Endothelial cell of umbilical vein (primary cell): Measurements from ENCODE around the gene RPL31. TPM values are rescaled to one million over a fixed set of nuclear protein-coding genes. Genes with fewer than 3 reads are reported as not detected.

Source experiments
- BruUV-seq: library from RNA; stranded (reverse); fragments of 400-500 nt; replicated peaks from 2 replicates; lab custom pipeline; 2021; lab: Mats Ljungman, UMichigan
- CTCF ChIA-PET: fragments of 300-600, 350-600 bp; sonication (Branson Sonifier 250); formaldehyde crosslinking; loops from one replicate; lab custom pipeline; 2021; ENCODE audit warnings: antibody characterized with exemption, inconsistent platforms; lab: Charles Lee
- POLR2A ChIA-PET: fragments of 300-600, 350-600 bp; sonication (Branson Sonifier 250); formaldehyde crosslinking; loops from one replicate; lab custom pipeline; 2021; ENCODE audit warnings: antibody characterized with exemption, inconsistent platforms; lab: Charles Lee
- DNase-seq: peaks from one replicate; pipeline ENCODE4 v3.0.0-alpha.2; 2011; ENCODE audit warnings: low read depth, low spot score
- FAIRE-seq: peaks from 2 replicates; lab custom pipeline; 2011; peaks lifted over from hg19 to GRCh38; lab: Jason Lieb, UNC
- H2AFZ ChIP-seq: 2 replicates; pipeline ENCODE4 v1.6.0; 2012; ENCODE audit warnings: low read depth, low read length, control low read depth, inconsistent platforms
- H3K27ac ChIP-seq: 2 replicates; pipeline ENCODE4 v1.5.1; 2011; ENCODE audit warnings: low read depth, mild to moderate bottlenecking, control low read depth, low read length, moderate library complexity; ENCODE audit not compliant: insufficient read depth
- H3K27me3 ChIP-seq, 2 experiments: 2 replicates each; pipeline versions ENCODE4 v1.6.0 to v1.6.1; 2011; ENCODE audit warnings: low read length in 2 of 2, mixed read lengths in 1 of 2; ENCODE audit not compliant: control insufficient read depth in 2 of 2, insufficient read depth in 2 of 2
- H3K36me3 ChIP-seq, 2 experiments: 2 replicates in 1 of 2; 3 replicates in 1 of 2; pipeline ENCODE4 v1.5.1; 2011; ENCODE audit warnings: low read length in 2 of 2, mild to moderate bottlenecking in 1 of 2, moderate library complexity in 1 of 2; ENCODE audit not compliant: control insufficient read depth in 2 of 2, insufficient read depth in 2 of 2; ENCODE audit errors: extremely low read depth in 1 of 2
- H3K4me1 ChIP-seq: 3 replicates; pipeline ENCODE4 v1.5.1; 2011; ENCODE audit warnings: mild to moderate bottlenecking, low read length; ENCODE audit not compliant: control insufficient read depth, insufficient read depth; ENCODE audit errors: extremely low read depth
- H3K4me2 ChIP-seq: 2 replicates; pipeline ENCODE4 v1.6.1; 2011; ENCODE audit warnings: low read length, control low read depth, mixed read lengths; ENCODE audit not compliant: insufficient read depth
- H3K4me3 ChIP-seq, 3 experiments: fragments of 200-600 bp in 1 of 3; sonication (generic), shearing (Covaris generic) in 1 of 3; replicated peaks in 1 of 3; 2 replicates each; pipeline ENCODE4 v1.5.1; 2011 to 2016; ENCODE audit warnings: control low read depth in 3 of 3, low read length in 3 of 3, mild to moderate bottlenecking in 2 of 3, inconsistent platforms in 1 of 3, low read depth in 1 of 3, moderate library complexity in 1 of 3; ENCODE audit not compliant: insufficient read depth in 1 of 3
- H3K79me2 ChIP-seq: 2 replicates; pipeline ENCODE4 v1.6.0; 2012; ENCODE audit warnings: low read length, inconsistent platforms; ENCODE audit not compliant: control insufficient read depth, insufficient read depth
- H3K9ac ChIP-seq: replicated peaks from 2 replicates; pipeline ENCODE3; 2011; ENCODE audit warnings: low read length, control low read depth; ENCODE audit not compliant: insufficient read depth; ENCODE audit errors: extremely low read depth
- H3K9me1 ChIP-seq: replicated peaks from 3 replicates; pipeline ENCODE4 v1.6.0; 2011; ENCODE audit warnings: mild to moderate bottlenecking, low read length; ENCODE audit not compliant: control insufficient read depth, insufficient read depth; ENCODE audit errors: extremely low read depth
- H3K9me3 ChIP-seq: replicated peaks from 2 replicates; pipeline ENCODE4 v1.5.1; 2012; ENCODE audit warnings: low read length, inconsistent platforms; ENCODE audit not compliant: control insufficient read depth, insufficient read depth
- H4K20me1 ChIP-seq: replicated peaks from 2 replicates; pipeline ENCODE3; 2011; ENCODE audit warnings: mild to moderate bottlenecking, low read length; ENCODE audit not compliant: control insufficient read depth, insufficient read depth; ENCODE audit errors: extremely low read depth
- EZH2 ChIP-seq: IDR thresholded peaks from 2 replicates; pipeline ENCODE4 v1.6.1; 2012; ENCODE audit warnings: borderline replicate concordance, low read depth, mild to moderate bottlenecking, moderate library complexity, low read length, inconsistent platforms; ENCODE audit not compliant: severe bottlenecking
- FOS ChIP-seq: IDR thresholded peaks from 2 replicates; pipeline ENCODE4 v1.6.1; 2011; ENCODE audit warnings: mild to moderate bottlenecking, low read length, moderate library complexity, borderline replicate concordance; ENCODE audit not compliant: insufficient read depth
- GATA2 ChIP-seq: IDR thresholded peaks from 2 replicates; pipeline ENCODE4 v1.7.0; 2011; ENCODE audit warnings: low read depth, mild to moderate bottlenecking, moderate library complexity, mixed read lengths, low read length; ENCODE audit not compliant: insufficient read length, insufficient read depth
- JUN ChIP-seq: IDR thresholded peaks from 2 replicates; pipeline ENCODE4 v1.6.1; 2011; ENCODE audit warnings: borderline replicate concordance, low read depth; ENCODE audit not compliant: insufficient read length, insufficient read depth
- MYC ChIP-seq: IDR thresholded peaks from one replicate; pipeline ENCODE4 v1.6.1; 2011; ENCODE audit warnings: mild to moderate bottlenecking, low read depth, low read length
- POLR2A ChIP-seq: IDR thresholded peaks from 2 replicates; pipeline ENCODE4 v1.6.1; 2012; ENCODE audit warnings: low read depth, mild to moderate bottlenecking, control low read depth, low read length
- POLR2AphosphoS5 ChIP-seq: IDR thresholded peaks from 2 replicates; pipeline ENCODE4 v1.6.1; 2012; ENCODE audit warnings: low read depth, mild to moderate bottlenecking, control low read depth, low read length, moderate library complexity; ENCODE audit not compliant: insufficient read depth
- dilution Hi-C: fragments of 300-500 bp; cut with MboI; formaldehyde crosslinking; loops from one replicate; pipeline ENCODE4 v1.15.0; 2019; ENCODE audit warnings: low sequenced_read_pairs; ENCODE audit not compliant: extremely low pct_ligation_motif_present
- intact Hi-C: fragments of 100-400 bp; cut with micrococcal nuclease; formaldehyde crosslinking; loops from one replicate; pipeline ENCODE4 v1.10.0; 2022
- polyA plus RNA-seq, 4 experiments: library from polyadenylated mRNA; depleted of rRNA in 3 of 4; stranded (reverse) in 3 of 4; unstranded in 1 of 4; fragments of >200 nt; gene quantifications; 2 replicates each; pipeline versions ENCODE4 v1.2.1 to v1.2.3, GENCODE V29; 2011 to 2012; ENCODE audit warnings: missing spikeins in 1 of 4
- total RNA-seq: library from RNA; stranded (reverse); gene quantifications from 2 replicates; pipeline ENCODE4 v1.2.3, GENCODE V29; 2021
- TF ChIP-seq, protein P1 (sequence below), 2 donors: IDR thresholded peaks; 1 replicate in 1 of 2; 2 replicates in 1 of 2; pipeline ENCODE4 v1.5.1; 2011; ENCODE audit warnings: low read length in 2 of 2, mild to moderate bottlenecking in 2 of 2, moderate library complexity in 2 of 2, control low read depth in 1 of 2, inconsistent platforms in 1 of 2, low read depth in 1 of 2; ENCODE audit not compliant: insufficient read depth in 1 of 2; ENCODE audit errors: extremely low read depth in 1 of 2
- TF ChIP-seq, protein P2 (sequence below): IDR thresholded peaks from 2 replicates; pipeline ENCODE4 v1.6.1; 2011; ENCODE audit not compliant: insufficient read depth, insufficient read length

Gene RPL31
- total and polyA plus RNA-seq, 2 donors (not counting 3 experiments of a cell fraction or from before 2014, with no cell fraction given), result 1,137 to 1,355 TPM

DNA sequence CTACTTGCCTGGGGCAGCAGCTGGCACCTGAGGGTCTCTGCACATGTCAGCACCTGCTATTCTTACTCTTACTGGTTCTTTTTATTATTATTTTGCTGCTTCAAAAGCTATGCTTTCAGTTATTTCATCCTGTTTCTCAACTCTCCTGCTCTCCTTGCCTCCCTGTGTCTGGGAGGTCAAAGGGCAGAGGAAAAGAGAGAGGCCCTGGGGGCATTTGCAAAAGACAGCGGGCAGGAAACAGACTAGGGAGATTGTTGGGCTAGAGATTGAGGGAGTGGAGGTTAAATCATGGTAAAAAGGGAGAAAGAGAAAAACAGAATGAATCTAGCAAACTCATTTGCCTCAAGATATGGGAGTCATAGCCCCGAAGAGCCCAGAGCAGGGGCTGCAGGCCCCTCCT lies 21.1 kb upstream of the RPL31 start:
- Histone ChIP-seq H4K20me1 (no peaks in the 10 kb centered on the region), H3K4me3 (no peak overlapping the region), H2AFZ (no peak overlapping the region), H3K9ac (no peak overlapping the region), H3K27ac (no peak overlapping the region), H3K4me1 (peaks cover 18% of the 10 kb centered on the region), H3K4me2 (no peak overlapping the region), H3K9me3 (no peaks in the 10 kb centered on the region), H3K9me1 (no peaks in the 10 kb centered on the region), H3K79me2 (no peaks in the 10 kb centered on the region), H3K36me3 (peaks cover 3 to 24% of the 10 kb centered on the region in 2 experiments), H3K27me3 (no peaks in the 10 kb centered on the region)
- TF ChIP-seq, protein P1, sequence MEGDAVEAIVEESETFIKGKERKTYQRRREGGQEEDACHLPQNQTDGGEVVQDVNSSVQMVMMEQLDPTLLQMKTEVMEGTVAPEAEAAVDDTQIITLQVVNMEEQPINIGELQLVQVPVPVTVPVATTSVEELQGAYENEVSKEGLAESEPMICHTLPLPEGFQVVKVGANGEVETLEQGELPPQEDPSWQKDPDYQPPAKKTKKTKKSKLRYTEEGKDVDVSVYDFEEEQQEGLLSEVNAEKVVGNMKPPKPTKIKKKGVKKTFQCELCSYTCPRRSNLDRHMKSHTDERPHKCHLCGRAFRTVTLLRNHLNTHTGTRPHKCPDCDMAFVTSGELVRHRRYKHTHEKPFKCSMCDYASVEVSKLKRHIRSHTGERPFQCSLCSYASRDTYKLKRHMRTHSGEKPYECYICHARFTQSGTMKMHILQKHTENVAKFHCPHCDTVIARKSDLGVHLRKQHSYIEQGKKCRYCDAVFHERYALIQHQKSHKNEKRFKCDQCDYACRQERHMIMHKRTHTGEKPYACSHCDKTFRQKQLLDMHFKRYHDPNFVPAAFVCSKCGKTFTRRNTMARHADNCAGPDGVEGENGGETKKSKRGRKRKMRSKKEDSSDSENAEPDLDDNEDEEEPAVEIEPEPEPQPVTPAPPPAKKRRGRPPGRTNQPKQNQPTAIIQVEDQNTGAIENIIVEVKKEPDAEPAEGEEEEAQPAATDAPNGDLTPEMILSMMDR (IDR thresholded peaks at IDR 0.05; ENCODE audit: extremely low read depth in 1 of 2, insufficient read depth in 1 of 2, low read depth in 1 of 2, low read length in 2 of 2), result no peak
- TF ChIP-seq JUN, result no peak
- TF ChIP-seq, protein P2, sequence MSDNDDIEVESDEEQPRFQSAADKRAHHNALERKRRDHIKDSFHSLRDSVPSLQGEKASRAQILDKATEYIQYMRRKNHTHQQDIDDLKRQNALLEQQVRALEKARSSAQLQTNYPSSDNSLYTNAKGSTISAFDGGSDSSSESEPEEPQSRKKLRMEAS, result no peak
- no peak for TF ChIP-seq POLR2AphosphoS5
- TF ChIP-seq EZH2, result no peak
- TF ChIP-seq POLR2A, result no peak
- TF ChIP-seq GATA2, result no peak
- no peak for TF ChIP-seq MYC
- TF ChIP-seq FOS, result no peak
- POLR2A ChIA-PET, result no interaction called here
- BruUV-seq, result no TSS peak
- dilution Hi-C loops, result no loop called here
- intact Hi-C loops, result loop anchor here (10.0 kb wide), 1 partner anchor 556 kb away; no protein-coding TSS in a partner anchor
- DNase-seq (no peak), FAIRE-seq (no peak)
- CTCF ChIA-PET, result interaction anchor here (1.0 kb wide), 1 partner anchor 251 kb away, joined by 6 read pairs; no protein-coding TSS in a partner anchor
